ENCODE measurements around the gene TSPOAP1. TPM values are rescaled to one million over a fixed set of nuclear protein-coding genes. Genes with fewer than 3 reads are reported as not detected.

Gene TSPOAP1
- total and polyA plus RNA-seq, 2 experiments from 2014 or later: 15.4 to 19.0 TPM

GRCh38 chr17:58334256-58334655, 5.7 kb upstream of the TSPOAP1 start:
- Histone ChIP-seq H3K27me3 (no peaks in the 10 kb centered on the region), H2AFZ (no peak overlapping the region), H3K9me2 (replicated peaks; ENCODE audit: insufficient read depth) (no peaks in the 10 kb centered on the region), H3K4me2 (no peak overlapping the region), H3K79me2 (no peaks in the 10 kb centered on the region), H3K27ac (no peak overlapping the region), H4K20me1 (ENCODE audit: insufficient read depth, poor library complexity, severe bottlenecking) (no peaks in the 10 kb centered on the region), H3K4me3 (no peak overlapping the region), H3K4me1 (ENCODE audit: insufficient read depth) (no peaks in the 10 kb centered on the region), H3K36me3 (replicated peaks; ENCODE audit: insufficient read depth, low read depth) (no peaks in the 10 kb centered on the region), H3K9me3 (ENCODE audit: low read depth) (no peaks in the 10 kb centered on the region)
- no peak for DNase-seq (ENCODE audit: low spot score)
- TF ChIP-seq, protein P1, sequence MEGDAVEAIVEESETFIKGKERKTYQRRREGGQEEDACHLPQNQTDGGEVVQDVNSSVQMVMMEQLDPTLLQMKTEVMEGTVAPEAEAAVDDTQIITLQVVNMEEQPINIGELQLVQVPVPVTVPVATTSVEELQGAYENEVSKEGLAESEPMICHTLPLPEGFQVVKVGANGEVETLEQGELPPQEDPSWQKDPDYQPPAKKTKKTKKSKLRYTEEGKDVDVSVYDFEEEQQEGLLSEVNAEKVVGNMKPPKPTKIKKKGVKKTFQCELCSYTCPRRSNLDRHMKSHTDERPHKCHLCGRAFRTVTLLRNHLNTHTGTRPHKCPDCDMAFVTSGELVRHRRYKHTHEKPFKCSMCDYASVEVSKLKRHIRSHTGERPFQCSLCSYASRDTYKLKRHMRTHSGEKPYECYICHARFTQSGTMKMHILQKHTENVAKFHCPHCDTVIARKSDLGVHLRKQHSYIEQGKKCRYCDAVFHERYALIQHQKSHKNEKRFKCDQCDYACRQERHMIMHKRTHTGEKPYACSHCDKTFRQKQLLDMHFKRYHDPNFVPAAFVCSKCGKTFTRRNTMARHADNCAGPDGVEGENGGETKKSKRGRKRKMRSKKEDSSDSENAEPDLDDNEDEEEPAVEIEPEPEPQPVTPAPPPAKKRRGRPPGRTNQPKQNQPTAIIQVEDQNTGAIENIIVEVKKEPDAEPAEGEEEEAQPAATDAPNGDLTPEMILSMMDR (IDR thresholded peaks at IDR 0.05; ENCODE audit: poor library complexity): no peak
- TF ChIP-seq EZH2 (IDR thresholded peaks at IDR 0.05; ENCODE audit: borderline replicate concordance) (no peak), EZH2phosphoT487 (IDR thresholded peaks at IDR 0.05; ENCODE audit: low read depth, severe bottlenecking, unreplicated experiment) (no peak)
- WGBS (ENCODE audit: low lambda C conversion rate, missing lambda C conversion rate): 88% methylated on average over 5 of the region's 5 CpGs

DNA sequence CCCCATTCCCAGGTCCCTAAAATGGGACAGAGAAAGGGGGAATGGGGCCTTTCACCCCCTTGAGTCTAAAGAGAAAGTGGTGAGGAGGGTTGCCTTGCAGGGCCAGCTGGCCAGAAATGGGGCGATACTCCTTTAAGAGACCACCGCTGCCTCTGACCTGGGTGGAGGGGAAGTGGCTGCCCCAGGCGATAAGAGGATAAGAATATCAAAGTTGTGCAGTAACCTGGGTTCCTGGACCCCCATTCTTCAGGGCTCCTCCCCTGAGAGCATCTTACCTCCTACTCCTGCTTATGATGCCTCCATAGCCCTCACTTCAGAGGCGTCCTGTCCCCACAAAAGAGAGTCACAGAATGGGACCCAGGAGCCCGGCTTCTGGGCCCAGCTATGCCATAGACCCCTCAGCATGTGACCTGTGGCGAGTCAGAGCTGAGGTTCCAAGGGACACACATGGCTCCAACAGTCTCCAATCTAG, 5.2 kb upstream of the TSPOAP1 start:
- Histone ChIP-seq H3K4me2 (no peak overlapping the region), H3K4me1 (ENCODE audit: insufficient read depth) (no peaks in the 10 kb centered on the region), H4K20me1 (ENCODE audit: insufficient read depth, poor library complexity, severe bottlenecking) (no peaks in the 10 kb centered on the region), H3K27ac (no peak overlapping the region), H3K27me3 (no peaks in the 10 kb centered on the region), H3K9me3 (ENCODE audit: low read depth) (no peaks in the 10 kb centered on the region), H2AFZ (no peak overlapping the region), H3K36me3 (replicated peaks; ENCODE audit: insufficient read depth, low read depth) (no peaks in the 10 kb centered on the region), H3K4me3 (no peak overlapping the region), H3K9me2 (replicated peaks; ENCODE audit: insufficient read depth) (no peaks in the 10 kb centered on the region), H3K79me2 (no peaks in the 10 kb centered on the region)
- DNase-seq (ENCODE audit: low spot score): no peak
- 73% methylated on average over 6 of the region's 6 CpGs for WGBS (ENCODE audit: low lambda C conversion rate, missing lambda C conversion rate)
- TF ChIP-seq EZH2 (IDR thresholded peaks at IDR 0.05; ENCODE audit: borderline replicate concordance): no peak
- TF ChIP-seq, protein P1 (IDR thresholded peaks at IDR 0.05; ENCODE audit: poor library complexity): no peak
- TF ChIP-seq EZH2phosphoT487 (IDR thresholded peaks at IDR 0.05; ENCODE audit: low read depth, severe bottlenecking, unreplicated experiment): no peak

DNA sequence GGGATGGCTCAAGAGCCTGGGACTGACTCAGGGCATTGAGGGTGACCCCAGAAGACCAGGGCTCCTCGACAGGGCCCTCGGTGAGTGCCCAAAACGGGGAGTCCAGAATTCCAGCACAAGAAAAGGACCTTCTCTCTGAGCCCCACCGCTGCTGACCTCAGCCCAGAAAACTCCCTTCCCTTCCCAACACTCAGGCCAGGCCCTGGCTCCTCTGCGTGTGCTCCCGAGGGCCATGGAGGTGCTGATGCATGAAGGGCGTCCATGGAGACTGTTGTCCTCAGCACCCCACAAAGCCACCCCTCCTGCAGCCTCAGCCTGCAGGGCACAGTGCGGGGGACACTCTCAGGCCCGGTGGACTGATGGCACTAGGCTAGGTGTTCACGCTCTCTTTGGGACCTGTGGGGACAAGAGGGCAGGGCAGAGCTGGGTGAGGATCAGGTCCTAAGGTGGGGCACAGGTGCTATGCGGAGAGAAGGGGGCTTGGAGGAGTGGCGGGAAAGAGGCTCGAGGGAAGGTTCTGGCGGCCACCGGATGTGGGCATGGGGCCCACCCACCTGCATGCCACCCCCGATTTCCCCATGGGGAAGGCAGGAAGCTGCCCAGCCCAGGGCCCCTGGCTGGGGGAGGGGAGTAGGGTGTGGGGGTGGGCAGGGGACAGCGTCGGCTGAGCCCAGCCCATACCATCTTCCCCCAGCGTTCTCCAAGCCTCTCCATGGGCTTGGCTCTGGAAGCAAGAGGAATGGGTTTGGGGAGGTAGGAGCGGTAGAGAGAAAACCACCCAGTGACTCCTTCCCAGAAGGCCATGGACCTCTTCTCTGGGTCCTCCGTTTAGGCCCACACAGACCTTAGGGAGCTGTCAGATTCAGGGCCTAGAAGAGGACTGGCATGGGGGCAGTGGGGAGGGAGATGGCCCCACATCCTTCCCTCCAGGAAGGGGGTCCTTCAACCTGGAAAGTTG, 4.5 kb upstream of the TSPOAP1 start:
- no peak for DNase-seq (ENCODE audit: low spot score)
- H3K27me3 ChIP-seq: no peaks in the 10 kb centered on the region
- no peaks in the 10 kb centered on the region for H3K79me2 ChIP-seq
- 95% methylated on average over 19 of the region's 21 CpGs for WGBS (ENCODE audit: low lambda C conversion rate, missing lambda C conversion rate)
- TF ChIP-seq, protein P1 (IDR thresholded peaks at IDR 0.05; ENCODE audit: poor library complexity): no peak
- TF ChIP-seq EZH2 (IDR thresholded peaks at IDR 0.05; ENCODE audit: borderline replicate concordance) (no peak), EZH2phosphoT487 (IDR thresholded peaks at IDR 0.05; ENCODE audit: low read depth, severe bottlenecking, unreplicated experiment) (no peak)
- H3K4me3 ChIP-seq: no peak overlapping the region
- no peaks in the 10 kb centered on the region for H3K36me3 ChIP-seq (replicated peaks; ENCODE audit: insufficient read depth, low read depth)
- H3K4me2 ChIP-seq: no peak overlapping the region
- no peaks in the 10 kb centered on the region for H3K9me3 ChIP-seq (ENCODE audit: low read depth)
- H3K9me2 ChIP-seq (replicated peaks; ENCODE audit: insufficient read depth): no peaks in the 10 kb centered on the region
- H3K4me1 ChIP-seq (ENCODE audit: insufficient read depth): no peaks in the 10 kb centered on the region
- no peaks in the 10 kb centered on the region for H4K20me1 ChIP-seq (ENCODE audit: insufficient read depth, poor library complexity, severe bottlenecking)
- no peak overlapping the region for H3K27ac ChIP-seq
- H2AFZ ChIP-seq: no peak overlapping the region

Data from hepatocyte (in vitro differentiated cells).